Fibroblast of skin of left quadriceps (primary cell): ENCODE results near the gene MUTYH.

Experiments used
- DNase-seq, 2 experiments: peaks; one replicate each; pipeline ENCODE4 v3.0.0-alpha.2; 2013; ENCODE audit warnings: low read depth in 2 of 2

Gene MUTYH

GRCh38 chr1:45348966-45349677 is 8.9 kb upstream of the MUTYH start:
- DNase-seq: no peak

GRCh38 chr1:45348609-45348965 is 8.3 kb upstream of the MUTYH start:
- no peak for DNase-seq

GRCh38 chr1:45348020-45348419 is 7.8 kb upstream of the MUTYH start:
- no peak for DNase-seq

GRCh38 chr1:45346473-45346872 is 6.2 kb upstream of the MUTYH start:
- no peak for DNase-seq

GRCh38 chr1:45345014-45345413 is 4.8 kb upstream of the MUTYH start:
- DNase-seq: no peak

GRCh38 chr1:45344499-45344898 is 4.3 kb upstream of the MUTYH start:
- DNase-seq: no peak

GRCh38 chr1:45340816-45341466 is 701 bp upstream of the MUTYH start:
- no peak for DNase-seq

- DNase-seq: no peak
These were observed 2.5 kb downstream of the MUTYH start for GRCh38 chr1:45337630-45338325.

GRCh38 chr1:45335855-45336324 is 4.3 kb downstream of the MUTYH start:
- no peak for DNase-seq

GRCh38 chr1:45334308-45335245 is 5.7 kb downstream of the MUTYH start:
- no peak for DNase-seq

GRCh38 chr1:45332346-45332720 is 7.9 kb downstream of the MUTYH start:
- no peak for DNase-seq

GRCh38 chr1:45331436-45332345 is 8.5 kb downstream of the MUTYH start:
- DNase-seq: no peak

- DNase-seq: no peak
These were observed 10.8 kb downstream of the MUTYH start for GRCh38 chr1:45329445-45329844.

GRCh38 chr1:45328680-45329079 is 11.6 kb downstream of the MUTYH start:
- no peak for DNase-seq

- DNase-seq: no peak
These were observed 12.4 kb downstream of the MUTYH start for GRCh38 chr1:45327644-45328515.

- no peak for DNase-seq
These were observed 13.3 kb downstream of the MUTYH start, which contains the start of gene HPDL for GRCh38 chr1:45326627-45327623. Gene HPDL, plus strand, starts transcription at chr1:45326895. Its CDS starts 254 bp downstream, at chr1:45327149.

GRCh38 chr1:45325851-45326506 is 14.3 kb downstream of the MUTYH start:
- no peak for DNase-seq

- no peak for DNase-seq
These were observed 17.7 kb downstream of the MUTYH start for GRCh38 chr1:45322486-45323040.
